Measurements from ENCODE around the gene TBC1D1.

GRCh38 chr4:38153387-38153760 is 262.5 kb downstream of the TBC1D1 start:
- TF ChIP-seq CTCF (IDR thresholded peaks at IDR 0.05) (no peak), POLR2A (IDR thresholded peaks at IDR 0.05; ENCODE audit: low read depth) (no peak), POLR2AphosphoS5 (IDR thresholded peaks at IDR 0.05) (no peak), EP300 (IDR thresholded peaks at IDR 0.05) (no peak)

Measured in esophagus muscularis mucosa (tissue), 4 donors.